ENCODE data around the gene EBF4. TPM values are rescaled to one million over a fixed set of nuclear protein-coding genes. Genes with fewer than 3 reads are reported as not detected.
"Not testable (repeated sequence)": the region's sequence is repeated elsewhere in the genome, so short reads cannot be mapped to it uniquely, and the experiment has no call there.

EBF4 gene
- polyA plus RNA-seq, 5 donors, result 32.9 to 49.6 (median 42.2) TPM

- DNase-seq, result no peak
These were observed 63.6 kb downstream of the EBF4 start for GRCh38 chr20:2756056-2756611.

GRCh38 chr20:2757001-2757400, 64.4 kb downstream of the EBF4 start:
- DNase-seq, result no peak

- DNase-seq, result no peak
These were observed 65.4 kb downstream of the EBF4 start for GRCh38 chr20:2757969-2758368.

GRCh38 chr20:2759143-2759542, 66.6 kb downstream of the EBF4 start:
- DNase-seq, result no peak

GRCh38 chr20:2759603-2760296, 67.2 kb downstream of the EBF4 start:
- DNase-seq, result no peak

- no peak for DNase-seq
These were observed 67.8 kb downstream of the EBF4 start for GRCh38 chr20:2760297-2760951.

GRCh38 chr20:2760952-2761305, 68.3 kb downstream of the EBF4 start:
- DNase-seq, result no peak

- DNase-seq, result no peak
These were observed 69.3 kb downstream of the EBF4 start for GRCh38 chr20:2761885-2762284.

GRCh38 chr20:2762578-2763131, 70.1 kb downstream of the EBF4 start:
- no peak for DNase-seq

GRCh38 chr20:2763186-2763585, 70.6 kb downstream of the EBF4 start:
- no peak for DNase-seq

- peak; percentile 37 to 41 for DNase-seq
These were observed 75.4 kb downstream of the EBF4 start for GRCh38 chr20:2767768-2768631.

- no peak for DNase-seq
These were observed 76.0 kb downstream of the EBF4 start for GRCh38 chr20:2768632-2769015.

GRCh38 chr20:2770091-2770490, 77.5 kb downstream of the EBF4 start:
- DNase-seq, result not testable (repeated sequence)

GRCh38 chr20:2771631-2772080, 79.1 kb downstream of the EBF4 start:
- DNase-seq, result no peak

- no peak for DNase-seq
These were observed 81.2 kb downstream of the EBF4 start for GRCh38 chr20:2773812-2774211.

- no peak for DNase-seq
These were observed 82.6 kb downstream of the EBF4 start for GRCh38 chr20:2775139-2775538.

- DNase-seq, result no peak
These were observed 86.2 kb downstream of the EBF4 start for GRCh38 chr20:2778602-2779321.

- no peak for DNase-seq
These were observed 88.4 kb downstream of the EBF4 start for GRCh38 chr20:2780948-2781347.

GRCh38 chr20:2783908-2784566, 91.5 kb downstream of the EBF4 start:
- DNase-seq, result no peak

GRCh38 chr20:2793471-2793870, 100.9 kb downstream of the EBF4 start:
- no peak for DNase-seq
